Measurements from ENCODE around the gene SRPK1.
"Not testable (repeated sequence)": the region's sequence is repeated elsewhere in the genome, so short reads cannot be mapped to it uniquely, and the experiment has no call there.

Gene SRPK1

GRCh38 chr6:35931120-35931561, 10.2 kb upstream of the SRPK1 start:
- no peak for DNase-seq (ENCODE audit: low read depth, low spot score)

DNA sequence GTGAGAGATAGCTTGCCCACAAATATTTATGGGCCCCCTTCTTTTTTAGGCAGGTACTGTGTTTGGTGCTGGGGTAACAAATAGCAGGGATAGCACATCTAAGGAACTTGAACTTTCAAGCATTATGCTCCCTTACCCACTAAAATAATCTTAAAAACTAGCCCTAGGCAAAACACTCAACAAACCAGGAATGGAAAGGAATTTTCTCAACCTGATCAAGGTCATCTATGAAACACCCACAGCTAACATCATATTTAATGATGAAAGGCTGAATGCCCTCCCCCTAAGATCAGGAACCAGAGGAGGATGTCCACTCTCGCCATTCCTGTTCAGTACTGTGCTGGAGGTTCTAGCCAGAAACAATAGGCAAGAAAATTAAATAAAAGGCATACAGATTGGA, 8.7 kb upstream of the SRPK1 start:
- no peak for DNase-seq (ENCODE audit: low read depth, low spot score)

GRCh38 chr6:35926509-35927215, 5.8 kb upstream of the SRPK1 start:
- no peak for DNase-seq (ENCODE audit: low read depth, low spot score)

GRCh38 chr6:35925961-35926360, 5.1 kb upstream of the SRPK1 start:
- no peak for DNase-seq (ENCODE audit: low read depth, low spot score)

- no peak for DNase-seq (ENCODE audit: low read depth, low spot score)
Measured at GRCh38 chr6:35924146-35924545, 3.2 kb upstream of the SRPK1 start.

- DNase-seq (ENCODE audit: low read depth, low spot score) = no peak
Measured at GRCh38 chr6:35922139-35922554, 1.2 kb upstream of the SRPK1 start.

DNA sequence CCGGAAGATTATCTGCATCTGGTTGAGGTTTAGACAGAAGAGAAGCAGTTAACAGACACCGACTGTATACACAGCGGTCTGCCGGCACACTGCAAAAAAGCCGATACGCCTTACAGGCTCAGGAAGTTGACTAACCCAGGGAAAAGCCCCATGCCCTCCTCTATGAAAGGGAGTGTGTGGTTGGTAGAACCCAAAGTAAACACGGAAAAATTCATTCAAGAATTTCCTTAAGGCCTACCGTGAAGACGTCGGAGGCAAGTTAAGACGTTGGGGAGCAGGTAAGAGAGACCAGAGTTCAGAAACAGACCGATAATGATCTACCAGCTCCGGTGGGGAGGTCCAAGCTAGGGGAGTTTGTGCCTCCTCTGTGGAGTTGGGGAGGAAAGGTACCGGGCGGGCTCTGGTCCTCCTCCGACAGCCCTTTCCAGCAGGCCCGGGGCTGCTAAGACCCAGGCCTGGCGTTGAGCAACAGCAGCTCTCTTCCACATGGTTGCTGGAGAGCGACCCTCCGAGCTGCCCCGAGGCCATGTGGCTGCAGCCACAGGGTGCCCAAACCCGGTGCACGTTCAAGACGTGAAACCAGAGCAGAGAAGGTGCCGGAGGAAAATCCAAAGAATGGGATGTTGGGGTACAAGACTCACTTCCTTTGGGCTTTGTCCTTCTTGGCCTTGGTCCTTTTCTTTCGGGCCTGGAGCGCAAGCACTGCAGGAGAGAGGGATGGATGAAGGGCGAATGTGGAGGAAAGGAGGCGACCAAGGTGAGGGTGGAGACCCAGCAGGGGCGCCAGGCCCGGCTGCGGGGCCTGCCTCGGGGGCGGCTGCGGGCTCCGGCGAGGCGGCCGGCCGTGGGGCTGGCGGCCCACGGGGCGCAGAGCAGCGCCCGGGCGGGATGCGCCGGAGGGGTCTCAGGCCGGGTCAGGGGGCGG, 809 bp downstream of the SRPK1 start:
- DNase-seq (ENCODE audit: low read depth, low spot score) = no peak

- no peak for DNase-seq (ENCODE audit: low read depth, low spot score)
Measured at GRCh38 chr6:35919085-35919826, 1.6 kb downstream of the SRPK1 start.

DNA sequence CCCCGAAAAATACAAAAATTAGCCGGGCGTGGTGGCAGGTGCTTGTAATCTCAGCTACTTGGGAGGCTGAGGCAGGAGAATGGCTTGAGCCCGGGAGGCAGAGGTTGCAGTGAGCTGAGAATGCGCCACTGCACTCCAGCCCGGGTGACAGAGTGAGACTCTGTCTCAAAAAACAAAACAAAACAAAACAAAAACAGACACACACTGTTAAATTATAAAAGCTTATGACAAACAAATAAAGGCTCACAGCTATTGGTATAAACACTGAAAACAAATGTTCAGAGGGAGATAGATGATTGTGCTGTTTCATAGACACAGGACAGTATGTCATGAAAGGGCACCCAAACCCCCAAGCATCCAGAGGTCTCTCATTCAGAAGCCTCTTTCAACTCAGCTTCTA, 4.0 kb downstream of the SRPK1 start:
- not testable (repeated sequence) for DNase-seq (ENCODE audit: low read depth, low spot score)

- DNase-seq (ENCODE audit: low read depth, low spot score) = no peak
Measured at GRCh38 chr6:35916056-35916455, 4.8 kb downstream of the SRPK1 start.

GRCh38 chr6:35914536-35914935, 6.4 kb downstream of the SRPK1 start:
- no peak for DNase-seq (ENCODE audit: low read depth, low spot score)

- DNase-seq (ENCODE audit: low read depth, low spot score) = no peak
Measured at GRCh38 chr6:35911871-35912653, 8.8 kb downstream of the SRPK1 start.

DNA sequence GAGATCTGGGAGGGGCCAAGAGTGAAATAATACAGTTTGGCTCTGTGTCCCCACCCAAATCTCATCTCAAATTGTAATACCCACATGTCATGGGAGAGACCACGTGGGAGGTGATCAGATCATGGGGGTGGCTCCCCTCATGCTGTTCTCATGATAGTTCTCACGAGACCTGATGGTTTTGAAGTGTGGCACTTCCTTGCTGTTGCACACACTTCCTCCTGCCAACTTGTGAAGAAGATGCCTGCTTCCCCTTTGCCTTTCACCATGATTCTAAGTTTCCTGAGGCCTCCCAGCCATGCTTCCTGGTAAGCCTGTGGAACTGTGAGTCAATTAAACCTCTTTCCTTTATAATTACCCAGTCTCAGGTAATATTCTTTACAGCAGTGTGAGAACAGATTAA, 11.3 kb downstream of the SRPK1 start:
- not testable (repeated sequence) for DNase-seq (ENCODE audit: low read depth, low spot score)

DNA sequence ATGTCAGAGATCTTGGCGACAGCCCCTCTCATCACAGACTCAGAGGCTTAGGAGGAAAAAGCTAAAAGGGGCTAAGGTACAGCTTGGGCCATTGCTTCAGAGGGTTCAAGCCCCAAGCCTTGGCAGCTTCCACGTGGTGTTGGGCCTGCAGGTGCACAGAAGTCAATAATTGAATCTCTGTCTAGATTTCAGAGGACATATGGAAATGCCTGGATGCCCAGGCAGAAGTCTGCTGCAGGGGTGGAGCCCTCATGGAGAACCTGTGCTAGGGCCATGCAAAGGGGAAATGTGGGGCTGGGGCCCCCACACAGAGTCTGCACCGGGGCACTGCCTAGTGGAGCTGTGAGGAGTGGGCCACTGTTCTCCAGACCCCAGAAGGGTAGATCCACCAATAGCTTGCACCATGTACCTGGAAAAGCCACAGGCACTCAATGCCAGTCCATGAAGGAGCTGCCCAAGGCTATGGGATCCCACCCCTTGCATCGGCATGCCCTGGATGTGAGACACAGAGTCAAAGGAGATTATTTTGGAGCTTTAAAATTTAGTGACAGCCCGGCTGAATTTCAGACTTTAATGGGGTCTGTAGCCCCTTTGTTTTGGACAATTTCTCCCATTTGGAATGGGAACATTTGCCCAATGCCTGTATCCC, 12.0 kb downstream of the SRPK1 start:
- DNase-seq (ENCODE audit: low read depth, low spot score) = not testable (repeated sequence)

GRCh38 chr6:35907750-35908149, 13.1 kb downstream of the SRPK1 start:
- DNase-seq (ENCODE audit: low read depth, low spot score) = no peak

DNA sequence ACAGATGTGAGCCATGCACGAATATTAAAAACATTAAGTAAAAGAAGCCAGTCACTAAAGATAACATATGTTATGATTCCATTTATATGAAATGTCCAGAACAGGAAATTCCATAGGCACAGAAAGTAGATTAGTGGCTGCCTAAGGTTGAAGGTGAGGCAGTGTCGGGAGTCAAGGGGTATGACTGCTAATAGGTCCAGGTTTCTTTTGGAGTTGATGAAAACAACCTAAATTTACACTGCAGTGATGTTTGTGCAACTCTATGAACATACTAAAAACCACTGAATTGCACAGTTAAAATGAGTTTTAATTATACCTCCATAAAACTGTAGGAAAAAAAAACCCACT, 14.4 kb downstream of the SRPK1 start:
- no peak for DNase-seq (ENCODE audit: low read depth, low spot score)

GRCh38 chr6:35905841-35906498, 14.9 kb downstream of the SRPK1 start:
- DNase-seq (ENCODE audit: low read depth, low spot score) = no peak

DNA sequence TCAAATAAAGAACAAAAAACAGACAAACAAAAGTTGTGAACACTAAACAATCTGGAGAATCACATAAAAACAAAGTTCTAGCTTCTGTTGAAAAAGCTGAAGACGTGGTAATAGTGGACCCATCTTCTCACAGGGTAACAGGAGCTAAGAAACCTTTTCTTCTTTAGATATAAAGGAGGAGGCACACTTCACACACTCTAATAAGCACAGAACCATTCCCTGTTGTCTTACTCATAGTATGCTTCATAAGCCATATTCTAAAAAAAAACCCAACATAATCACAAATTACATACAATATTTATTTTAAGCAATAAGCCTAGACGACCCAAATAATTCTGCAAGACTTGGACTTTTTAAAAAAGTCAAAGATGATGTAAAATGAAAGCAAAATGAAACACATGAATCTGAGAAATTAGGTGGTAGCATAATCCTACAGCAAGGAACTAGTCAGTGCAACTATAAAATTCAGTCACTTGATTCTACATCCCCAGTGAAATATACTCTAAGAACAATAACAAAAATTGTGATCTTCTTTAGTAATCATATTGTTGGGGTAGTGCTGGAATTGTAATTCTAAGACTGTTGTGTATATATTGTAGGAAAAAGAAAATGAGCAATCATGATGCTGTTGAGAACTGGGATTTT, 15.6 kb downstream of the SRPK1 start:
- DNase-seq (ENCODE audit: low read depth, low spot score) = no peak

- DNase-seq (ENCODE audit: low read depth, low spot score) = no peak
Measured at GRCh38 chr6:35903679-35904078, 17.2 kb downstream of the SRPK1 start.

- no peak for DNase-seq (ENCODE audit: low read depth, low spot score)
Measured at GRCh38 chr6:35900448-35900847, 20.4 kb downstream of the SRPK1 start.
